DMS53 treated with DMSO at 0.1 percent for 48 hours (cell line): ENCODE results near the gene POU6F1.

ENCODE experiments used
- DNase-seq: peaks from one replicate; lab custom pipeline; 2025; ENCODE audit not compliant: unreplicated experiment; lab: John Stamatoyannopoulos, UW

The POU6F1 gene

DNA sequence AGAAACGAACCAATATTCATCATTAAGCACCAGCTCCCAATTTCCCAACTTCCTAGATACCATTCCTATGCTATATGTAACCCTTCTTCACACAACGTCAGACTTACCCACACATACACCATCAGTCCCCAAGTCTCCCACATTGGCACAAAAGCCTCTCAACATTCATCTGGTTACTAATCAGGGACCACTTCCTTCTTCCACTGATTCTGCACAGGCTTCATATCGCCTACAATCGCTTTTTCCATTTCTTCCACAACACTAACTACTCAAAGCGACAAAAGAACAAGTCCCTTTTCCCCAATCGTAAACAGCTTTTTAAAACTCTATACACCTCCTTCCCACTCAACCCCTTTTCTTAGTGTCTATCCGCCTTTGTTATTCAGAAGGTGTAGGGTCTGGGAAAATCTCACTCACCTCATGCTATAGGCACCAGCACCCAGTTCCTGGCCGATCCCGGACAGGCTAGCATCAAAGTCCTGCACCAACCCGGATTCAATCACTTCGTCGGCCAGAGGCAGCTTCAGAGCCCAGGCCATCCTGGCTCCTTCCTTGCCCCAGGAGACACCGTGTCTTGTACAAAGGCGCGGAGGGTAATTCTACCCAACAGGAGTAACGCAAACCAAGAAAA is 45.9 kb downstream of the POU6F1 start:
- DNase-seq: peak; percentile 15

DNA sequence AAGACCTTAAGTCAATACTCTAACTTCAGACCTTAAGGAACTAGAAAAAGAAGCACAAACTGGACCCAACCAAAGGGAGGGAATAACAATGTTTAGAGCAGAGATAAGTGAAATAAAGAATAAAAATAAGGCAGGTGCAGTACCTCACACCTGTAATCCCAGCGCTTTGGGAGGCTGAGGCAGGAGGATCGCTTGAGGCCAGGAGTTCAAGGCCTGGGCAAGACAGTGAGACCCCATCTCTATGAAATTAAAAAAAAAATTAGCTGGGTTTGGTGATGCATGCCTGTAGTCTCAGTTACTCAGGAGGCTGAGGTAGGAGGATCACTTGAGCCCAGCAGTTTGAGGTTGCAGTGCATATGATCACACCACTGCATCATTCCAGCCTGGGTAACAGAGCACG is 54.1 kb downstream of the POU6F1 start:
- no peak for DNase-seq

DNA sequence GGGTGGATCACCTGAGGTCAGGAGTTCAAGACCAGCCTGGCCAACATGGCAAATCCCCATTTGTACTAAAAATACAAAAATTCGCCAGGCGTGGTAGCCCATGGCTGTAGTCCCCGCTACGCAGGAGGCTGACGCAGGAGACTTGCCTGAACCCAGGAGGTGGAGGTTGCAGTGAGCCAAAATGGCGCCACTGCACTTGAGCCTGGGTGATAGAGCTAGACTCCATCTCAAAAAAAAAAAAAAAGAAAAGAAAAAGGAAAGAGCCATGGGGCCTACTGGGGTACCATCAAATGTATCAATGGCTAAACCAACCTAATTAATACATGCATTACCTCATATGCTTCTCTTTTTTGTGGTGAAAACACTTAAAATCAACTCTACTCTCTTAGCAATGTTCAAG is 55.6 kb downstream of the POU6F1 start:
- no peak for DNase-seq

DNA sequence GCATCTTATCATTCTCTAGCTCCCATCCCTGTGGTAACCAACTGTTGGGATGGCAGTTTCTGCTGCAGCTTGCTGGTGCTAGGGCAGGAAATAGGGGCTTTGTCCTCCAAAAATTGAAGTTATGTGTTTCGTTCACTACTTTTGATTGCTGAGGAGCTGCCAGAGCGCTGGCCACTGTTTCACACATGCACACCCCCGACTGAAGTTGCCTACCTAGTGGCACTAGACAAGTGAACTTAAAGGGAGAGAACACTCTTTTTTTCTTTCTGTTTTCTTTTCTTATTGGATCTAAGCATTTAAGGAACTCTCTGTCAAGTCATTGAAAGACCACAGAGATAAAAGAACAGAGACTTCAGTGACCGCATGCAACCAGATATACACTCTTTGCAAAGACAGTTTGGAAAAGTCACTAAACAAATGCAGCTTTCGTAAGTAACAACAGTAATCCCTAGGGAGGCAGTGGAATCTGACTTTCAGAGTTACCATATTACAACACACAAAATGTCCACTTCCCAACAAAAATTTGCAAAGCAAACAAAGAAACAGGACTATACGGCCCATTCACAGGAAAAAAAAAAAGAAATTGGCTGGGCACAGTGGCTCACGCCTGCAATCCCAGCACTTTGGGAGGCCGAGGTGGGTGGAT is 56.9 kb downstream of the POU6F1 start:
- no peak for DNase-seq

GRCh38 chr12:51156245-51156765 is 61.6 kb downstream of the POU6F1 start:
- DNase-seq: no peak

DNA sequence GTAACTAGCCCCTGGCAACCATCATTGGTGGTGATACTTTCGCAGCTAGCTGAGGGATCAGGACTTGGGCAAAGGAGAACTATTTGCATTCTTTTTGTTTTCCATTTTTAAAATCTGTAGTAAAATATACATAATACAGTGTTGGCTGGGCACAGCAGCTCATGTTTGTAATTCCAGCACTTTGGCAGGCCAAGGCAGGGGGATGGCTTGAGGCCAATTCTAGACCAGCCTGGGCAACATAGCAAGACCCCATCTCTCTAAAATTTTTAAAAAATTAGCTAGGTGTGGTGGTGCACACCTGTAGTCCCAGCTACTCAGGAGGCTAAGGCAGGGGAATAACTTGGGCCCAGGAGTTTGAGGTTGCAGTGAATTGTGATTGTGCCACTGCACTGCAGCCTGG is 64.9 kb downstream of the POU6F1 start:
- no peak for DNase-seq

GRCh38 chr12:51150777-51151176 is 67.1 kb downstream of the POU6F1 start:
- DNase-seq: no peak

DNA sequence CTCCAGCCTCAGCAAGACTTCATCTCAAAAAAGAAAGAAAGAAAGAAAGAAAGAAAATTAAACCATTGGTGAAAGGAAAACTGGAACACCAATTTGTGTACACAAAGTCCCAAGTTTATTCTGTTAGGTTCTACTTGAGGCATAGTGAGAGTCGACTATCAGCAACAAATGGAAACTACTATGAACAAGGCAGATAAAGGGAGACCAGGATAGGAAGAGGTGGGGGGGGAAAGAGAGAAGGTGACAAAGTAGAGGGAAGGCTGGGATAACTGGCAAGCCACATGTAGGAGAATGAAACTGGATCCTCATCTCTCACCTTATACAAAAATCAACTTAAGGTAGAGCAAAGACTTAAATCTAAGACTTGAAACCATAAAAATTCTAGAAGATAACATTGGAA is 70.6 kb downstream of the POU6F1 start:
- DNase-seq: no peak

DNA sequence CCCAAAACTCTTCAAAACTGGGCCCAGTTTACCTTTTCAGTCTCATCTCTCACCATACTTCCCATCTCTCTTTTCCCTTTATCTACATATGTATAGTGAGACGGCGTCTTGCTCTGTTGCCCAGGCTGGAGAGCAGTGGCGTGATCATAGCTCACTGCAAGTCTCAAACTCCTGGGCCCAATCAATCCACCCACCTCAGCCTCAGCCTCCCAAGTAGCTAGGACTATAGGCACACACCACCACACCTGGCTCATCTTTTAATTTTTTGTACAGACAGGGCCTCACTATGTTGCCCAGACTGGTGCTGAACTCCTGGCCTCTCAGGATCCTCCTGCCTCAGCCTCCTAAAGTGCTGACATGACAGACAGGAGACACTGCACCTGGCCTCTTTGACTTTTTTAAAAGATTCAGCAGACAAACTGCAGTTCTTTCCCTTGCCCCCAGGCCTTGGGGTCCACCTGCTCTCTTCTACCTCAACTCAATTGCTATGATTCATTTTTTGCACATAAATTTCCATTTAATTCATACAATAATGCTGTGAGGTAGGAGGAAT is 78.5 kb downstream of the POU6F1 start:
- DNase-seq: no peak
